GM12878 (cell line): ENCODE data around the gene PRRG1. TPM values are rescaled to one million over a fixed set of nuclear protein-coding genes. Genes with fewer than 3 reads are reported as not detected.

ENCODE experiments used
- ATAC-seq: fragments of 200-7000 bp; cut with Tn5 transposase; 3 replicates; pipeline ENCODE4 v1.9.1; 2020; ENCODE audit warnings: mild to moderate bottlenecking, moderate library complexity
- BruUV-seq: library from RNA; stranded (reverse); fragments of 400-500 nt; replicated peaks from 2 replicates; lab custom pipeline; 2021; lab: Mats Ljungman, UMichigan
- CTCF ChIA-PET: fragments of 300-600 bp; sonication (Branson Sonifier 250); formaldehyde crosslinking; extraction: SDS; loops from one replicate; lab custom pipeline; 2021; ENCODE audit warnings: inconsistent platforms; lab: Yijun Ruan, JAX
- POLR2A ChIA-PET: fragments of 350-600 bp; formaldehyde crosslinking; extraction: SDS; loops from one replicate; lab custom pipeline; 2021; ENCODE audit warnings: inconsistent platforms; lab: Charles Lee
- RAD21 ChIA-PET: fragments of 300-600 bp; sonication (Branson Sonifier 250); formaldehyde crosslinking; loops from one replicate; lab custom pipeline; 2023; ENCODE audit warnings: antibody characterized with exemption; ENCODE audit not compliant: unreplicated experiment; lab: Charles Lee
- SMC1A ChIA-PET: fragments of 300-600 bp; sonication (Branson Sonifier 250); formaldehyde crosslinking; loops from one replicate; lab custom pipeline; 2023; ENCODE audit not compliant: unreplicated experiment, uncharacterized antibody; lab: Charles Lee
- DNase-seq: peaks from one replicate; pipeline ENCODE4 v3.0.0-alpha.2; 2011; ENCODE audit warnings: low read depth, low spot score
- FAIRE-seq: peaks from 3 replicates; lab custom pipeline; 2011; peaks lifted over from hg19 to GRCh38; lab: Jason Lieb, UNC
- H2AFZ ChIP-seq: 2 replicates; pipeline ENCODE4 v1.6.0; 2011; ENCODE audit warnings: low read depth, low read length, control low read depth; ENCODE audit not compliant: control insufficient read depth
- H3K27ac ChIP-seq: 2 replicates; pipeline ENCODE4 v1.5.1; 2011; ENCODE audit warnings: control low read depth; ENCODE audit not compliant: control insufficient read depth, insufficient read depth
- H3K27me3 ChIP-seq, 2 experiments: replicated peaks in 1 of 2; 2 replicates each; pipeline versions ENCODE4 v1.6.0 to v1.6.1; 2011; ENCODE audit warnings: low read length in 1 of 2; ENCODE audit not compliant: control insufficient read depth in 2 of 2, insufficient read depth in 2 of 2
- H3K36me3 ChIP-seq, 2 experiments: 2 replicates each; pipeline ENCODE4 v1.5.1; 2011; ENCODE audit warnings: low read length in 1 of 2; ENCODE audit not compliant: control insufficient read depth in 2 of 2, insufficient read depth in 2 of 2
- H3K4me1 ChIP-seq: 2 replicates; pipeline ENCODE4 v1.6.1; 2011; ENCODE audit warnings: mild to moderate bottlenecking, low read length, moderate library complexity, mixed read lengths; ENCODE audit not compliant: control insufficient read depth, insufficient read depth
- H3K4me2 ChIP-seq: 2 replicates; pipeline ENCODE4 v1.6.0; 2011; ENCODE audit warnings: control low read depth; ENCODE audit not compliant: control insufficient read depth, insufficient read depth
- H3K4me3 ChIP-seq: fragments of 200-600 bp; sonication (generic); 2 replicates; pipeline ENCODE4 v1.5.1; 2016
- H3K79me2 ChIP-seq: 2 replicates; pipeline ENCODE4 v1.6.0; 2011; ENCODE audit warnings: low read length; ENCODE audit not compliant: control insufficient read depth, insufficient read depth
- H3K9ac ChIP-seq: 2 replicates; pipeline ENCODE4 v1.8.0; 2011; ENCODE audit warnings: low read length, control low read depth, mixed read lengths; ENCODE audit not compliant: control insufficient read depth, insufficient read depth
- H3K9me3 ChIP-seq: replicated peaks from 3 replicates; pipeline ENCODE4 v1.5.1; 2011; ENCODE audit warnings: mild to moderate bottlenecking, low read length; ENCODE audit not compliant: control insufficient read depth, insufficient read depth
- H4K20me1 ChIP-seq: 2 replicates; pipeline ENCODE4 v1.6.0; 2011; ENCODE audit not compliant: control insufficient read depth, insufficient read depth
- BCL3 ChIP-seq: IDR thresholded peaks from 2 replicates; pipeline ENCODE4 v1.6.1; 2011; ENCODE audit warnings: borderline replicate concordance, low read depth, mild to moderate bottlenecking, moderate library complexity, low read length; ENCODE audit not compliant: insufficient read depth, poor library complexity, severe bottlenecking
- CBX3 ChIP-seq: fragments of 200-600 bp; sonication (generic); IDR thresholded peaks from 2 replicates; pipeline ENCODE4 v1.6.1; 2016; ENCODE audit warnings: low read depth, borderline replicate concordance
- E2F4 ChIP-seq: IDR thresholded peaks from 2 replicates; pipeline ENCODE4 v1.6.1; 2012; ENCODE audit warnings: low read depth, low read length, improper control_type of control experiment
- EGR1 ChIP-seq, 2 experiments: IDR thresholded peaks; 1 replicate in 1 of 2; 2 replicates in 1 of 2; pipeline ENCODE4 v1.6.1; 2011 to 2012; ENCODE audit warnings: low read depth in 2 of 2, low read length in 2 of 2, borderline replicate concordance in 1 of 2, mild to moderate bottlenecking in 1 of 2, moderate library complexity in 1 of 2
- EP300 ChIP-seq, 2 experiments: fragments of 150-350 bp in 1 of 2; IDR thresholded peaks; 2 replicates each; pipeline ENCODE4 v1.6.1; 2011 to 2012; ENCODE audit warnings: low read depth in 2 of 2, low read length in 2 of 2, borderline replicate concordance in 1 of 2, improper control_type of control experiment in 1 of 2, inconsistent platforms in 1 of 2; ENCODE audit not compliant: control insufficient read depth in 1 of 2
- EZH2 ChIP-seq: IDR thresholded peaks from 2 replicates; pipeline ENCODE4 v1.6.1; 2012; ENCODE audit warnings: low read depth, mild to moderate bottlenecking, control low read depth, inconsistent platforms, low read length, borderline replicate concordance; ENCODE audit not compliant: control insufficient read depth
- IRF5 ChIP-seq: fragments of 450-650 bp; IDR thresholded peaks from 2 replicates; pipeline ENCODE4 v1.6.1; 2017; ENCODE audit warnings: borderline replicate concordance
- MEF2A ChIP-seq: IDR thresholded peaks from 2 replicates; pipeline ENCODE4 v1.6.1; 2011; ENCODE audit warnings: low read depth, mild to moderate bottlenecking, low read length, moderate library complexity; ENCODE audit not compliant: insufficient read depth
- PBX3 ChIP-seq: IDR thresholded peaks from 2 replicates; pipeline ENCODE4 v1.6.1; 2011; ENCODE audit warnings: mild to moderate bottlenecking, low read depth, low read length, moderate library complexity; ENCODE audit not compliant: insufficient replicate concordance
- RBBP5 ChIP-seq: fragments of 200-600 bp; sonication (generic); conservative IDR thresholded peaks from 2 replicates; pipeline ENCODE4 v1.6.1; 2016
- RELA ChIP-seq: fragments of 450-650 bp; IDR thresholded peaks from 2 replicates; pipeline ENCODE4 v1.8.0; 2014; ENCODE audit warnings: borderline replicate concordance; ENCODE audit not compliant: partially characterized antibody
- RFX5 ChIP-seq: IDR thresholded peaks from 2 replicates; pipeline ENCODE4 v1.6.1; 2011; ENCODE audit warnings: low read depth, low read length, improper control_type of control experiment
- SP1 ChIP-seq: IDR thresholded peaks from one replicate; pipeline ENCODE4 v1.6.1; 2011; ENCODE audit warnings: low read depth, low read length
- SREBF2 ChIP-seq: IDR thresholded peaks from 2 replicates; pipeline ENCODE4 v1.6.1; 2012; ENCODE audit warnings: mild to moderate bottlenecking, low read length
- SUPT20H ChIP-seq: IDR thresholded peaks from 2 replicates; pipeline ENCODE4 v1.6.1; 2011; ENCODE audit warnings: low read depth, mild to moderate bottlenecking, low read length, moderate library complexity, borderline replicate concordance; ENCODE audit not compliant: control insufficient read depth
- USF1 ChIP-seq: IDR thresholded peaks from 2 replicates; pipeline ENCODE4 v1.6.1; 2011; ENCODE audit warnings: borderline replicate concordance, low read depth, mild to moderate bottlenecking, moderate library complexity, mixed read lengths, low read length; ENCODE audit not compliant: insufficient read depth; ENCODE audit errors: extremely low read length
- YBX1 ChIP-seq: fragments of 450-650 bp; IDR thresholded peaks from 2 replicates; pipeline ENCODE4 v1.6.1; 2016; ENCODE audit warnings: antibody characterized with exemption
- WGBS: methylation state at CpG from one replicate; pipeline ENCODE4 v1.1.6; 2016; ENCODE audit warnings: low lambda C conversion rate; ENCODE audit not compliant: insufficient replicate concordance, insufficient coverage; ENCODE audit errors: missing lambda C conversion rate; 5-methylcytosine and 5-hydroxymethylcytosine counted together
- in situ Hi-C: fragments of 300-500 bp; cut with MboI; formaldehyde crosslinking; loops from 9 replicates; pipeline ENCODE4 v1.14.3; 2018; ENCODE audit warnings: mixed read lengths
- intact Hi-C: fragments of 100-400 bp; cut with micrococcal nuclease; formaldehyde crosslinking; loops from one replicate; pipeline ENCODE4 v1.14.2; 2022; ENCODE audit not compliant: unreplicated experiment
- polyA plus RNA-seq, 11 experiments: library from polyadenylated mRNA; depleted of rRNA in 4 of 11; unstranded in 6 of 11; stranded (reverse) in 5 of 11; fragments of >200 nt; fragmentation: Nextera tagmentation in 4 of 11; fragmentation: Illumina TruSeq in 1 of 11; extraction: Ambion mirVana in 4 of 11; extraction: Trizol in 1 of 11; gene quantifications; 1 replicate in 1 of 11; 2 replicates in 10 of 11; pipeline versions ENCODE4 v1.2.1 to v1.2.3, GENCODE V29; 2011 to 2016; ENCODE audit warnings: inconsistent platforms in 2 of 11, missing spikeins in 2 of 11, low read depth in 1 of 11
- total RNA-seq, 4 experiments: library from RNA; depleted of rRNA in 3 of 4; stranded (reverse); fragments of >200 nt in 3 of 4; fragmentation: Illumina TruSeq in 1 of 4; extraction: Trizol in 1 of 4; gene quantifications; 2 replicates each; pipeline versions ENCODE4 v1.2.1 to v1.2.3, GENCODE V29; 2013 to 2021

Gene PRRG1
- total and polyA plus RNA-seq, 10 of the 15 experiments (the other 5 are each of a cell fraction or from before 2014, with no cell fraction given) = not detected

- TF ChIP-seq EGR1 (IDR thresholded peaks at IDR 0.05; ENCODE audit: borderline replicate concordance in 1 of 2, low read depth in 2 of 2, low read length in 2 of 2) = no peak
- no peak for TF ChIP-seq CBX3
- no peak for TF ChIP-seq EP300 (IDR thresholded peaks at IDR 0.05; ENCODE audit: borderline replicate concordance in 1 of 2, control insufficient read depth in 1 of 2, low read depth in 2 of 2, low read length in 2 of 2)
- no peak for TF ChIP-seq PBX3
- TF ChIP-seq EZH2 = no peak
- TF ChIP-seq E2F4 = no peak
- no peak for TF ChIP-seq SUPT20H
These were observed 836 bp downstream of the PRRG1 start (continued) for GRCh38 chrX:37350034-37350365.

GRCh38 chrX:37353646-37354045 is 4.5 kb downstream of the PRRG1 start:
- Histone ChIP-seq H3K27ac (no peak overlapping the region), H4K20me1 (no peaks in the 10 kb centered on the region), H3K9ac (no peak overlapping the region), H3K27me3 (peaks cover 0 to 3% of the 10 kb centered on the region in 2 experiments; a peak in 2 of 4 replicates), H3K9me3 (no peaks in the 10 kb centered on the region; the same call in 2 of the 3 replicates), H3K4me2 (no peak overlapping the region), H3K4me3 (no peak overlapping the region), H3K4me1 (no peaks in the 10 kb centered on the region), H3K79me2 (no peaks in the 10 kb centered on the region), H3K36me3 (no peaks in the 10 kb centered on the region), H2AFZ (no peak overlapping the region)
- POLR2A ChIA-PET = no interaction called here
- WGBS = 26% methylated on average over 2 of the region's 2 CpGs
- SMC1A ChIA-PET = no interaction called here
- RAD21 ChIA-PET = no interaction called here
- FAIRE-seq = no peak
- in situ Hi-C loops = no loop called here
- ATAC-seq = no peak
- intact Hi-C loops = no loop called here
- no peak for DNase-seq
- CTCF ChIA-PET = no interaction called here
- no TSS peak for BruUV-seq
- TF ChIP-seq SP1 (no peak), IRF5 (no peak), RFX5 (no peak), RELA (no peak), RBBP5 (no peak), SREBF2 (no peak), MEF2A (no peak), YBX1 (no peak), BCL3 (no peak), USF1 (no peak)
